ENCODE results near the gene DDX50.

Gene DDX50

DNA sequence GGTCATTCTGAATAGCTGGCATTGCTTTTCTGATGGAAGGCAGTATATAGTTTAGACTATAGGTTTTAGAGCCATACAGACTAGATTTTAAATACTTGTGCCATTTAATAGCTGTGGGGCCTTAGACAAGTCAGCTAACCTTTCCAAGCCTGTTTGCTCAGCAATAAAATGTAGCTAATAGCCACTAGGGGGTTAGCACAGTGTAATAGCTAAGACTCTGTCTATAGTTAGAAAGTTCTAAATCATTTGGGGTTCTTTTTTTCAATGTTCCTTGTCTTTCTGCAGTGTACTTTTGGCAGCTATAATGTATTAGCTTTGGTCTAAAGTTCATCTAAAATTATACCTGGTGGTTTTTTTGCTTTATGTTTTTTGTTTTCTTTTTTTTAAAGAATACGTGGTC is 80.0 kb downstream of the DDX50 start:
- peak; percentile 17 for DNase-seq (ENCODE audit: low read depth)

GRCh38 chr10:68982389-68982788 is 81.3 kb downstream of the DDX50 start:
- DNase-seq (ENCODE audit: low read depth), result no peak

- no peak for DNase-seq (ENCODE audit: low read depth)
Measured at GRCh38 chr10:68987611-68988010, 86.5 kb downstream of the DDX50 start.

- DNase-seq (ENCODE audit: low read depth), result peak; percentile 98
Measured at GRCh38 chr10:68988530-68989316, 87.6 kb downstream of the DDX50 start, which contains the start of gene KIFBP. TSS of gene KIFBP (plus strand) at chr10:68988803. CDS start at chr10:68988833, 30 bp downstream.

GRCh38 chr10:68989317-68989990 is 88.3 kb downstream of the DDX50 start:
- no peak for DNase-seq (ENCODE audit: low read depth)

- DNase-seq (ENCODE audit: low read depth), result peak; percentile 98
Measured at GRCh38 chr10:68992636-68993440, 91.7 kb downstream of the DDX50 start.
